Measurements from ENCODE around the gene ENAH.
"Not testable (repeated sequence)": the region's sequence is repeated elsewhere in the genome, so short reads cannot be mapped to it uniquely, and the experiment has no call there.

ENAH gene

DNA sequence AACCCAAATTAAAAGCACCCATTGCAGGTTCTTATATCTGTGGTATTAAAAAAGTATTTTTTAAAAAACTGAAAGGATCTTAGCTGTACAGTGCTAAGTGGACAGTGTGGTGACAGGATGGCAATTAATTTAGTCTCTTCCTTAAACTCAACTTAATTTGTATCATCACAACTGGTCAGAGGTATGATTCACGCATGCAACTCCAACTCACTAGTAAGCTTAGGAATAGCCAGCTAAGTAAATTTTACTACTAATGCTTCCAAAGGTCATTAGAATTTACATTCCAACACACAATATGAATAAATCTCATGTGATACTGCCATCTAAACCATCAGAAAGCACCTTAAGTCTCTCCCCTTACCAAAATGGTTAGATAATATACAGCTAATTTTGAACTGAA lies 35.4 kb downstream of the ENAH start:
- no peak for DNase-seq
- intact Hi-C loops (cut with DNase I) = no loop called here

DNA sequence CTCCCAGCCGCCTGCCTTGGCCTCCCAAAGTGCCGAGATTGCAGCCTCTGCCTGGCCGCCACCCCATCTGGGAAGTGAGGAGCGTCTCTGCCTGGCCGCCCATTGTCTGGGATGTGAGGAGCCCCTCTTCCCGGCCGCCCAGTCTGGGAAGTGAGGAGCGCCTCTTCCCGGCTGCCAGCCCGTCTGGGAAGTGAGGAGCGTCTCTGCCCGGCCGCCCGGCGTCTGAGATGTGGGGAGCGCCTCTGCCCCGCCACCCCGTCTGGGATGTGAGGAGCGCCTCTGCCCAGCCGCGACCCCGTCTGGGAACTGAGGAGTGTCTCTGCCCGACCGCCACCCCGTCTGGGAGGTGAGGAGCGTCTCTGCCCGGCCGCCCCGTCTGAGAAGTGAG lies 37.5 kb downstream of the ENAH start:
- DNase-seq; intact Hi-C loops (cut with DNase I): not testable (repeated sequence)

DNA sequence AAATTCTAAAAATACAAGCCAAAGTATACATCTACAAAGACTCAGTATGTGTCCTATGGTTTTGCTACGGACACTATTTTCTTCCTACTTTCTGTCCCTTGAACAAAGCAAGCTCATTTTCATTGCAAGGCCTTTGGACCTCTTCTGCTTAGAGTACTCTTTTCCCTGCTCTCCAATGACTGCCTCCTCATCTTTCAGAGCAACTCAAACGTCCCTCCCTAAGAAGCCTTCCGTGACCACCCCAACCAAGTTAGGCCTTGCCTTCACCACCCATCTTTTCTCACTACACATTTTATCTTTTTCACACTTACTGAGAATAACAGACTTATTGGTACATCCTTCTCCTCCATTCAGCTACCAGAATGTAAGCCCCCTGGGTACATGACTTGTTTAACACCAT lies 39.9 kb downstream of the ENAH start:
- intact Hi-C loops (cut with DNase I) = no loop called here
- DNase-seq = no peak

GRCh38 chr1:225612287-225612686 lies 40.6 kb downstream of the ENAH start:
- DNase-seq = no peak
- intact Hi-C loops (cut with DNase I) = no loop called here

- DNase-seq = no peak
- intact Hi-C loops (cut with DNase I) = no loop called here
These were observed 41.2 kb downstream of the ENAH start for GRCh38 chr1:225611537-225612223.

- intact Hi-C loops (cut with DNase I) = no loop called here
- DNase-seq = no peak
These were observed 42.4 kb downstream of the ENAH start for GRCh38 chr1:225610539-225610938.

DNA sequence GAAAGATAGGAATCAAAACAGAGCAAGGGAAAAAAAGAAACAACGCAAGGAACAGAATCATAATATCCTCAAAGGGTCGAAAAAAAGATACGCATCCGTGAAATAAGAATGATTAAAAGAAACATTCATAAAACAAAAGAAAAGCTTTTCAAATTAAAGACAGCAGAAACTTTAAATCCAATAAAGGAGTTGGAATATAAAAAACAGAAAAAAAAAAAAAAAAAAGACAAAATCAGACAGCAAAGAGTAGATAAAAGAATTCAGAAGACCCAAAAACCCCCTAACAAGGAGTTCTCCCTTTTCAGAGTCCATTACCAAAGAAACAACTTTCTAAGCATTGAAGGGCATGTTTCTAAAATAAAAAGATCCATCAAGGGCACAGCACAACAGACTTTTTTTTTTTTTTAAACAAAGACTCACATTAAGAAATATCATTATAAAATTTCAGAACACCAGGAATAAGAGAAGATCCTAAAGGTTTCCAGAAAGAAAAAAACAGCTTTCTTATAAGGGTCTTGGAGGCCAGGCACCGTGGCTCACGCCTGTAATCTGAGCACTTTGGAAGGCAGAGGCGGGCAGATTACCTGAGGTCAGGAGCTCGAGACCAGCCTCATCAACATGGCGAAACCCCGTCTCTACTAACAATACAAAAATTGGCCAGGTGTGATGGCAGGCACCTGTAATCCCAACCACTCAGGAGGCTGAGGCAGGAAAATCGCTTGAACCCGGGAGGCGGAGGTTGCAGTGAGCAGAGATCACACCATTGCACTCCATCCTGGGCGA lies 44.7 kb downstream of the ENAH start:
- no peak for DNase-seq
- intact Hi-C loops (cut with DNase I) = no loop called here

GRCh38 chr1:225607355-225607754 lies 45.6 kb downstream of the ENAH start:
- intact Hi-C loops (cut with DNase I) = no loop called here
- no peak for DNase-seq

DNA sequence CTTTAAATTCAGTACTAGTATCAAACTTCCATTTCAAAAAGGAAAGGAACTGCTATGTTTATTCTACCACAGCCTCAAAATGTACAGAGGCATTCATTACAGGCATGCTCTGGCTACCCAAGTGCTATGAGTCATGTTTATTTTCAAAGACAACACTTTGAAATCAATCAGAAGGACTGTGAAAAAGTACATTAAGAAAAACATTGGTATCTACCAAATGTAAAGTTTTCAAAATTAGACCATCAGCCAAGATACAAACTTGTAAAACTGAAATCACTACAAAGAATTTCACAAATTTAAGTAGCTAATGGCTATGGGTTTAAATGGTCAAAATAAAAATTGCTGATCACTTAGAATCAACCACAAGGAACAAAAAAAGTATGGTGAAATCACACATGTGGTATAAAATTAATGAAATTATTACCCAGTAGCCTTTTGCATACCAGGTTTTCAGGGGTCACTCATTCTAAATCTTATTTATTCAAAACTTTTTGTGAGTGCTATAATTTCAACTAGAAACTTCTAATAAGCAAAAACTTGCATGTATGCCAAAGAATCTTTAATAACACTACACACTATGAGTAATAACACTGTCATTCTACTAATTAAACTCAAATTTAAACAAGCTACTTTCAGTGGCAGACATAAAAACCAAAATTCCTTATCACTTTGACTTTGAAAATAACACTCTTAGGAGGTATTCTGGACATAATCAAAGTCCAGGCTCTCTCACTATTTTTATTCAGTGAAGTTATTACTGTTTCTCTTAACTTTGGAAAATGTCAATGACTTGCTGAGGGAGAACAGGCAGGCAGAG lies 49.2 kb downstream of the ENAH start:
- intact Hi-C loops (cut with DNase I) = no loop called here
- DNase-seq = no peak

DNA sequence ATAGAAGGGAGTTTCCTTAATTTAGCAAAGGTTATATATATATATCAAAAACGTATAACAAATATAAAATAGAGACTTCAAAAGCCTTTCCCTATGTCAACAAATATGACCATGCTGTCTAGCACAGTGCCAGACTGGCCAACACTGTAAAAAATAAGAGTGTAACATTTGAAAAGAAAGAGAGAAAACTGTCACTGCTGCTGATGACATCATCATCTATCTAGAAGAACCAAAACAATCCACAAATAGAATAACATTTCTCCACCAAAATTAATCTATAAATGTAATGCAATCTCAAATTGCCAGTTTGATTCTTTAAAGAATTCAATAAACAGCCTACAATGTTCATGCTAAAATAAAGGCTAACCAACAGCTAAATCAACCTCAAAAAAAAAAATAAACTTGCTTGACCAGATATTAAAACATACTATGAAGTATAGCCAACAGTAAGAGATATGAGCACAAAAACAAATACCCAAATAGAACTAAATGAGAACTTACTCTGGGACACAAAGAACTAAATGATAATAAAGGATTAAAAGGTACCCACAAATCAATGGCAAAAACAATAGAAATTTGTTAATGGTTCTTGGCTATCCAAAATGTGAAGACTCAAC lies 50.2 kb downstream of the ENAH start:
- intact Hi-C loops (cut with DNase I) = no loop called here
- DNase-seq = no peak

GRCh38 chr1:225601902-225602589 lies 50.9 kb downstream of the ENAH start:
- intact Hi-C loops (cut with DNase I) = no loop called here
- no peak for DNase-seq

GRCh38 chr1:225598847-225599246 lies 54.1 kb downstream of the ENAH start:
- DNase-seq = no peak
- intact Hi-C loops (cut with DNase I) = no loop called here

- DNase-seq = no peak
- intact Hi-C loops (cut with DNase I) = no loop called here
These were observed 54.9 kb downstream of the ENAH start for GRCh38 chr1:225597926-225598575.

GRCh38 chr1:225596736-225597135 lies 56.2 kb downstream of the ENAH start:
- intact Hi-C loops (cut with DNase I) = no loop called here
- DNase-seq = no peak

DNA sequence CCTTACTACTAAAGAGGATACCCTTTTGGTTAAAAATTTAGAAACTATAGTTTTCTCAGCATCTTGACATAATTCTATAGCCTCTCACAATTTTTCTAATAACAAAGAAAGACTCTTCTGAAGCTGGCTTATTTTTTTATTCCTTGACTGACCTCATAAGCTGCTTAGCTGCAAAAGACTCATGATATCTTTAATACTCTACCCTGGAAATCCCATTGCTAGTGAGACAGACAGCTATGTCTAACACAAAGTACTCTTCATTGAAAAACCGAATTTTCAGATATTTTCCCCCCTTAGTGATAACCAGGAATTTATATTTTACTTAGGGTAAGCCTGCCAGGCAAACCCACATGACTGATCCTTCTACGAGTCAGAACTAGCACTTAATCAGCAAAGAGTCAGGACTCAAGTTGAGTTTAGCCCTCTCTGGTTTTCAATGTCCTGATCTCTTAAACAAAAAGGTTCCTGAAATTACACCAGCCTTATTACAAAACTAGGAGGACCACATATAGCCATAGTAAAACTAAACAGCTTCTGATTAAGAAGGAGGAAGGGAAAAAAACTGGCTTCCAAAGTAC lies 56.9 kb downstream of the ENAH start:
- no peak for DNase-seq
- intact Hi-C loops (cut with DNase I) = no loop called here

- intact Hi-C loops (cut with DNase I) = no loop called here
- DNase-seq = no peak
These were observed 57.5 kb downstream of the ENAH start for GRCh38 chr1:225595452-225595851.

- DNase-seq = no peak
- intact Hi-C loops (cut with DNase I) = no loop called here
These were observed 59.5 kb downstream of the ENAH start for GRCh38 chr1:225593414-225593813.

GRCh38 chr1:225592362-225593025 lies 60.4 kb downstream of the ENAH start:
- intact Hi-C loops (cut with DNase I) = no loop called here
- no peak for DNase-seq

Measured in head of caudate nucleus (tissue), 42 donors.